Fibroblast of lung (primary cell): ENCODE data around the gene CSK.

Experiments used
- CTCF ChIP-seq, 2 donors: IDR thresholded peaks in 1 of 2; conservative IDR thresholded peaks in 1 of 2; 1 replicate in 1 of 2; 2 replicates in 1 of 2; pipeline ENCODE4 v1.5.1; 2011 to 2012; ENCODE audit warnings: low read length in 2 of 2, control low read depth in 1 of 2, inconsistent platforms in 1 of 2, low read depth in 1 of 2, mild to moderate bottlenecking in 1 of 2
- EZH2 ChIP-seq: IDR thresholded peaks from 2 replicates; pipeline ENCODE4 v1.5.1; 2012; ENCODE audit warnings: low read length, control low read depth, mild to moderate bottlenecking; ENCODE audit errors: missing control alignments

GRCh38 chr15:74823324-74823723 is 41.4 kb downstream of the CSK start:
- TF ChIP-seq CTCF (conservative IDR thresholded peaks at IDR 0.05 in 1 of 2, IDR thresholded peaks at IDR 0.05 in 1 of 2; ENCODE audit: low read depth in 1 of 2, low read length in 2 of 2) (no peak), EZH2 (no peak)
